Activated T-cell treated with anti-CD3 and anti-CD28 coated beads, Interleukin-2, amount 50 U/mL, for 24 hours (primary cell): Measurements from ENCODE around the gene DYNC1LI2.

Source experiments
- DNase-seq: peaks from one replicate; pipeline ENCODE4 v3.0.0-alpha.2; 2020
- H3K27ac Mint-ChIP-seq: 2 replicates; pipeline ENCODE4 v1.8.0; 2020; ENCODE audit warnings: mild to moderate bottlenecking, mixed read lengths
- H3K27me3 Mint-ChIP-seq: 2 replicates; pipeline ENCODE4 v1.8.0; 2020; ENCODE audit warnings: mixed read lengths
- H3K36me3 Mint-ChIP-seq: 2 replicates; pipeline ENCODE4 v1.8.0; 2020; ENCODE audit warnings: low read depth, mixed read lengths
- H3K4me1 Mint-ChIP-seq: 2 replicates; pipeline ENCODE4 v1.8.0; 2020; ENCODE audit warnings: low read depth, mixed read lengths
- H3K4me3 Mint-ChIP-seq: 2 replicates; pipeline ENCODE4 v1.8.0; 2020; ENCODE audit warnings: mild to moderate bottlenecking, moderate library complexity, mixed read lengths
- H3K9me3 Mint-ChIP-seq: 2 replicates; pipeline ENCODE4 v1.8.0; 2020; ENCODE audit warnings: mixed read lengths

The DYNC1LI2 gene

GRCh38 chr16:66717112-66717675, 34.2 kb downstream of the DYNC1LI2 start:
- peaks cover 39% of the 10 kb centered on the region for H3K36me3 Mint-ChIP-seq
- H3K27me3 Mint-ChIP-seq: peaks cover 3% of the 10 kb centered on the region
- no peaks in the 10 kb centered on the region for H3K4me1 Mint-ChIP-seq
- no peak for DNase-seq
- H3K9me3 Mint-ChIP-seq: no peaks in the 10 kb centered on the region
- no peak overlapping the region for H3K27ac Mint-ChIP-seq
- no peak overlapping the region for H3K4me3 Mint-ChIP-seq

GRCh38 chr16:66714654-66715307, 36.6 kb downstream of the DYNC1LI2 start:
- Mint-ChIP-seq H3K36me3 (peaks cover 18% of the 10 kb centered on the region), H3K4me1 (no peaks in the 10 kb centered on the region), H3K9me3 (no peaks in the 10 kb centered on the region), H3K27ac (no peak overlapping the region), H3K27me3 (peaks cover 3% of the 10 kb centered on the region), H3K4me3 (no peak overlapping the region)
- no peak for DNase-seq

GRCh38 chr16:66714062-66714461, 37.3 kb downstream of the DYNC1LI2 start:
- Mint-ChIP-seq H3K4me1 (no peaks in the 10 kb centered on the region), H3K36me3 (peaks cover 12% of the 10 kb centered on the region), H3K9me3 (no peaks in the 10 kb centered on the region), H3K27me3 (peaks cover 3% of the 10 kb centered on the region), H3K27ac (no peak overlapping the region), H3K4me3 (no peak overlapping the region)
- DNase-seq: no peak

- Mint-ChIP-seq H3K27me3 (peaks cover 3% of the 10 kb centered on the region), H3K4me1 (no peaks in the 10 kb centered on the region), H3K9me3 (no peaks in the 10 kb centered on the region), H3K36me3 (peaks cover 6% of the 10 kb centered on the region), H3K27ac (no peak overlapping the region), H3K4me3 (no peak overlapping the region)
- DNase-seq: no peak
Observed at GRCh38 chr16:66713076-66713475, 38.3 kb downstream of the DYNC1LI2 start.

- Mint-ChIP-seq H3K4me3 (no peak overlapping the region), H3K27me3 (peaks cover 4% of the 10 kb centered on the region), H3K9me3 (no peaks in the 10 kb centered on the region), H3K27ac (no peak overlapping the region), H3K4me1 (no peaks in the 10 kb centered on the region), H3K36me3 (peaks cover 2% of the 10 kb centered on the region)
- no peak for DNase-seq
Observed at GRCh38 chr16:66712512-66712911, 38.9 kb downstream of the DYNC1LI2 start.

GRCh38 chr16:66711581-66711980, 39.8 kb downstream of the DYNC1LI2 start:
- H3K27ac Mint-ChIP-seq: no peak overlapping the region
- H3K9me3 Mint-ChIP-seq: no peaks in the 10 kb centered on the region
- H3K4me3 Mint-ChIP-seq: no peak overlapping the region
- H3K4me1 Mint-ChIP-seq: no peaks in the 10 kb centered on the region
- peaks cover 7% of the 10 kb centered on the region for H3K27me3 Mint-ChIP-seq
- DNase-seq: no peak
- H3K36me3 Mint-ChIP-seq: no peaks in the 10 kb centered on the region

GRCh38 chr16:66706506-66706880, 44.9 kb downstream of the DYNC1LI2 start:
- Mint-ChIP-seq H3K27me3 (peaks cover 12% of the 10 kb centered on the region), H3K4me3 (no peak overlapping the region), H3K36me3 (no peaks in the 10 kb centered on the region), H3K9me3 (no peaks in the 10 kb centered on the region), H3K4me1 (no peaks in the 10 kb centered on the region), H3K27ac (no peak overlapping the region)
- DNase-seq: no peak

GRCh38 chr16:66705790-66706505, 45.5 kb downstream of the DYNC1LI2 start:
- H3K4me3 Mint-ChIP-seq: no peak overlapping the region
- no peak for DNase-seq
- no peaks in the 10 kb centered on the region for H3K4me1 Mint-ChIP-seq
- no peaks in the 10 kb centered on the region for H3K9me3 Mint-ChIP-seq
- no peaks in the 10 kb centered on the region for H3K36me3 Mint-ChIP-seq
- peaks cover 12% of the 10 kb centered on the region for H3K27me3 Mint-ChIP-seq
- no peak overlapping the region for H3K27ac Mint-ChIP-seq

- H3K27ac Mint-ChIP-seq: no peak overlapping the region
- H3K4me3 Mint-ChIP-seq: no peak overlapping the region
- H3K27me3 Mint-ChIP-seq: peaks cover 12% of the 10 kb centered on the region
- H3K4me1 Mint-ChIP-seq: no peaks in the 10 kb centered on the region
- no peaks in the 10 kb centered on the region for H3K36me3 Mint-ChIP-seq
- H3K9me3 Mint-ChIP-seq: no peaks in the 10 kb centered on the region
- no peak for DNase-seq
Observed at GRCh38 chr16:66703406-66704215, 47.8 kb downstream of the DYNC1LI2 start.

- Mint-ChIP-seq H3K27me3 (peaks cover 10% of the 10 kb centered on the region), H3K9me3 (no peaks in the 10 kb centered on the region), H3K4me3 (no peak overlapping the region), H3K4me1 (peaks cover 7% of the 10 kb centered on the region), H3K36me3 (no peaks in the 10 kb centered on the region), H3K27ac (no peak overlapping the region)
- DNase-seq: no peak
Observed at GRCh38 chr16:66701516-66701915, 49.9 kb downstream of the DYNC1LI2 start.

- Mint-ChIP-seq H3K27ac (no peak overlapping the region), H3K4me3 (no peak overlapping the region), H3K9me3 (no peaks in the 10 kb centered on the region), H3K27me3 (peaks cover 8% of the 10 kb centered on the region), H3K4me1 (peaks cover 7% of the 10 kb centered on the region), H3K36me3 (no peaks in the 10 kb centered on the region)
- DNase-seq: no peak
Observed at GRCh38 chr16:66701026-66701425, 50.4 kb downstream of the DYNC1LI2 start.

GRCh38 chr16:66699898-66700297, 51.5 kb downstream of the DYNC1LI2 start:
- Mint-ChIP-seq H3K9me3 (no peaks in the 10 kb centered on the region), H3K4me3 (no peak overlapping the region), H3K27me3 (peaks cover 17% of the 10 kb centered on the region), H3K27ac (no peak overlapping the region), H3K36me3 (no peaks in the 10 kb centered on the region), H3K4me1 (peaks cover 17% of the 10 kb centered on the region)
- DNase-seq: no peak

- Mint-ChIP-seq H3K4me3 (no peak overlapping the region), H3K27me3 (peaks cover 16% of the 10 kb centered on the region), H3K36me3 (no peaks in the 10 kb centered on the region), H3K4me1 (peaks cover 20% of the 10 kb centered on the region), H3K27ac (no peak overlapping the region), H3K9me3 (no peaks in the 10 kb centered on the region)
- DNase-seq: no peak
Observed at GRCh38 chr16:66698046-66698445, 53.4 kb downstream of the DYNC1LI2 start.

- Mint-ChIP-seq H3K9me3 (no peaks in the 10 kb centered on the region), H3K27me3 (peaks cover 16% of the 10 kb centered on the region), H3K4me1 (peaks cover 20% of the 10 kb centered on the region), H3K4me3 (peak within 1 kb of the TSS; percentile 77), H3K27ac (peak within 1 kb of the TSS; percentile 61), H3K36me3 (no peaks in the 10 kb centered on the region)
- DNase-seq: peak; percentile 86
Observed at GRCh38 chr16:66696669-66697630, 54.5 kb downstream of the DYNC1LI2 start, which contains the start of gene CMTM4. Gene CMTM4, minus strand, starts transcription at chr16:66696743. Its CDS starts 218 bp downstream, at chr16:66696525.
